Right ventricle myocardium superior (tissue), 1 donor: ENCODE results near the gene IL1RAP. TPM values are rescaled to one million over a fixed set of nuclear protein-coding genes. Genes with fewer than 3 reads are reported as not detected.
"Not testable (repeated sequence)": the region's sequence is repeated elsewhere in the genome, so short reads cannot be mapped to it uniquely, and the experiment has no call there.

Experiments used
- ATAC-seq: fragments of 200-7000 bp; cut with Tn5 transposase; one replicate; pipeline ENCODE4 v1.9.1; 2020; ENCODE audit warnings: mild to moderate bottlenecking; ENCODE audit not compliant: poor library complexity
- DNase-seq: peaks from one replicate; pipeline ENCODE4 v3.0.0-alpha.2; 2020
- intact Hi-C: fragments of 100-400 bp; cut with DNase I; formaldehyde crosslinking; loops from one replicate; pipeline ENCODE4 v1.11.2; 2022
- long read RNA-seq: library from polyadenylated mRNA; unstranded; transcript quantifications from one replicate; pipeline ENCODE4 v2.0.0, GENCODE V29; 2021
- total RNA-seq: library from RNA; stranded (reverse); fragmentation: NEBNext Ultra II Directional; extraction: Animal tissue kit (Norgen Biotek cat#: 25700); gene quantifications from one replicate; pipeline ENCODE4 v1.2.1, GENCODE V29; 2021
- donor health status: DM: no; HTN: yes; CAD: no; lungs with severe emphysema.

The IL1RAP gene, protein sequence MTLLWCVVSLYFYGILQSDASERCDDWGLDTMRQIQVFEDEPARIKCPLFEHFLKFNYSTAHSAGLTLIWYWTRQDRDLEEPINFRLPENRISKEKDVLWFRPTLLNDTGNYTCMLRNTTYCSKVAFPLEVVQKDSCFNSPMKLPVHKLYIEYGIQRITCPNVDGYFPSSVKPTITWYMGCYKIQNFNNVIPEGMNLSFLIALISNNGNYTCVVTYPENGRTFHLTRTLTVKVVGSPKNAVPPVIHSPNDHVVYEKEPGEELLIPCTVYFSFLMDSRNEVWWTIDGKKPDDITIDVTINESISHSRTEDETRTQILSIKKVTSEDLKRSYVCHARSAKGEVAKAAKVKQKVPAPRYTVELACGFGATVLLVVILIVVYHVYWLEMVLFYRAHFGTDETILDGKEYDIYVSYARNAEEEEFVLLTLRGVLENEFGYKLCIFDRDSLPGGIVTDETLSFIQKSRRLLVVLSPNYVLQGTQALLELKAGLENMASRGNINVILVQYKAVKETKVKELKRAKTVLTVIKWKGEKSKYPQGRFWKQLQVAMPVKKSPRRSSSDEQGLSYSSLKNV
- 4.1 TPM for total RNA-seq
- long read RNA-seq, full-length matches to known transcripts = 1 of 1 reads
- long read RNA-seq, partial matches to known transcripts = 0 of 1 reads
- long read RNA-seq, other reads (novel, unspliced or antisense) = 0 of 1 reads

DNA sequence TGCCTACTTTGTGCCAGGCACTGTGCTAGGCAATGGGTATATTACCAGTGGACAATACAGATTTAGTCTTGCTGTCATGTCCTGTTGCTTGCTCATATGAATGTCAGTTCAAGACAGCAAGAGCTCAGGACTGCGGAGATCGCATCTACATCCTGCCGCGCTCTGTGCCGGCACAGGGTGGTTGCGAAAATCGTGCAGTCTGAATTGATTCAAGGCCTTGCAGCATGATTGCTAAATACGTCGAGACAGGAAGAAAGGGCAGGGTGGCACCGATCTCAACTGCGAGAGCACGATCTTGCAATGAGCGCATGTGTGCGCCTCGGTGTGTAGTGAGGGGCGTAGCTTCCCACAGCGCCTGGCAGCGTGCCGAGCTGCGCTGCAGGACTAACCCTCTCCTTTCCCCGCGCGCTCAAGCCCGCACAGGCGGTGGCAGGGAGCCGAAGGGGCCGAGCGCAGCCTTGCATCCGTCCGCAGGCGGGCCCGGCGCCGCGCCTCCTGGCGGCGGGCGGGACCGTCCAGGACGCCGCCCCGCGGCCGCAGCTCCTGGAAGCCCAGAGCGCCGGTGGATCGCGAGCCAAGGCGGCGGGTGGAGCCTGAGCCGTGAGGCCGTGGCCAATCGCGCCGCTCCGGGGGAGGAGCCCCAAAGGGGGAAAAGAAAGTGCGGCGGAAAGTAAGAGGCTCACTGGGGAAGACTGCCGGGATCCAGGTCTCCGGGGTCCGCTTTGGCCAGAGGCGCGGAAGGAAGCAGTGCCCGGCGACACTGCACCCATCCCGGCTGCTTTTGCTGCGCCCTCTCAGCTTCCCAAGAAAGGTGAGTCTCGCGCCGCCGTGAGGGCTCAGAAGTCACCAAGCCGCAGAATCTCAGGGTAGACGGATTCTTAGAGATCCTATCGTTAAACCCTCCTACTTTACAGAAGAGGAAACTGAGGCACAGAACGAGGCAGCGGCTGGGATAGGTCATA lies at the start of gene IL1RAP:
TSS of gene IL1RAP (plus strand) at position 677 of the 962 bp plus-strand sequence. CDS start 50,205 bp downstream, outside the sequence.
- peak; percentile 95 for DNase-seq
- intact Hi-C loops = no loop called here
- ATAC-seq = peak; percentile 98

DNA sequence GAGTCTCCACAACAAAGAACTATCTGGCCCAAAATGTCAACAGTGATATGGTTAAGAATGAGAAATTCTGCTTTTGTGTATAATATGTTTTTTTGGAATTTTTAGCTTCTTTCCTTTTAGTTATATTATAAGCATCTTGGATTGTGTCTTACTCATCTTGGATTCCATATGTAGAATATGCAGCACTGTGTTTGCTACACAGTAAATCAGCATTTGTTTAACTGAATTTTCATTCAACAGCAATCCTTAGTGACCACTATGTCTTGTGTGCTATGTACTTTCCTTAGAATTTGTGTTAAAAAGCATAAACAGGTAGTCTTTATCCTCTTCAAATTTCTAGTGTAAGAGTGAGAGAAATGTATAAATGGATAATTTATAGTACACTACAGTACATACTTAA lies 46.0 kb upstream of the IL1RAP start:
- intact Hi-C loops = no loop called here
- ATAC-seq (no peak), DNase-seq (no peak)

DNA sequence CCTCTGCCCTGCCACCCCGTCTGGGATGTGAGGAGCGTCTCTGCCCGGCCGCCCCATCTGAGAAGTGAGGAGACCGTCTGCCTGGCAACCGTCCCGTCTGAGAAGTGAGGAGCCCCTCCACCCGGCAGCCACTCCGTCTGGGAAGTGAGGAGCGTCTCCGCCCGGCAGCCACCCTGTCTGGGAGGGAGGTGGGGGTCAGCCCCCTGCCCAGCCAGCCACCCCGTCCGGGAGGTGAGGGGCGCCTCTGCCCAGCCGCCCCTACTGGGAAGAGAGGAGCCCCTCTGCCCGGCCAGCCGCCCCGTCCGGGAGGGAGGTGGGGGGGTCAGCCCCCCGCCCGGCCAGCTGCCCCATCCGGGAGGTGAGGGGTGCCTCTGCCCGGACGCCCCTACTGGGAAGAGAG lies 40.6 kb upstream of the IL1RAP start:
- ATAC-seq, DNase-seq, intact Hi-C loops: not testable (repeated sequence)

DNA sequence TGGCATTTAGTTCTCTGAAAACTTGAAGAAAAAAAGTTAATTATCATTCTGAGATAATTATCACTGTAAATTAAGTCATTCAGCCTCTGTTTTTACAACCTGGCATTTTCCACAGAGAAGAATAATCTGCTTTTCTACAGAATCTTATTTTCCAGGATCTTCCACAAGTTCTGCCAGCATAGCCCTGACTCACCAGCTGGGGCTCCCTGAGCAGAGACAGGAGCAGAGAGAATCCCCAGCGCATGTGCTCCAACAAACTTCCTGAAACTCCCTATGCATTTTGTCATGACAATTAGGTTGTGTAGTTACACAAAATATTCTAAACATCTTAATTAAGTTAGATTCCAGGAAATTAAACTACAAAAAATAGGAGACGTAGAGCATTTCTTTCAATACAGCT lies 32.1 kb upstream of the IL1RAP start:
- intact Hi-C loops = no loop called here
- ATAC-seq (no peak), DNase-seq (no peak)

DNA sequence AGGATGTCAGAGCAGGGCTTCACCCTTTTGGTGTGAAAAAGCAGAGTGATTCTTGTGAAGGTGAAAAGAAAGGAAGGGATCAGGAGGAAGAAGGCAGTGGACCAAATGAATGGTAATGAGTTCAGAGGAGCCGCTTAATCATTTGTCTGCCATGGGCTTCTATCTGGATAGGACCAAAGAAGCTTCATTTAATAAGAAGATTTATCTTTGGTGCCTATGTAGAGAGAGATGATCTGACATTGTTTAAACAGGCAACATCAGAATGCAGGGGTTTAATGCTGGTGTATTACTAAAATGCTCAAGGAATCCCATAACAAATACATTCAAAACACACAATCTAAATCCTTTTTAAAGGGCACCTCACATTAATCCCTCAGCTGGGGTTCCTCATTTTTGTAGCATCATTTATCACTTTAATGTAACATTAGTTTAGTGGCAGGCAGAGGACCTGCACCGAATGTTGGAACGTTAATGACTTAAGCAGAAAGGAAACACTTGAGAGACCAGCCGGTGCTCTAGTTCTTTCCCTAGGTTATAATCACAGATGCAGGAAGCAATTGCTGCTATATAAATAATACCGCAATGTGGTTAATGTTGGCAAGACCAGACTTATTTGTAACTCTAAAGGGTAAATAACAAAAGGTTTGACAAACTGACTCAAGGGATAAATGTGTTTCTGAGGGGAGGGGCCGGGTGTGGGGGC lies 27.9 kb upstream of the IL1RAP start:
- ATAC-seq (peak; percentile 34), DNase-seq (no peak)
- intact Hi-C loops = no loop called here

DNA sequence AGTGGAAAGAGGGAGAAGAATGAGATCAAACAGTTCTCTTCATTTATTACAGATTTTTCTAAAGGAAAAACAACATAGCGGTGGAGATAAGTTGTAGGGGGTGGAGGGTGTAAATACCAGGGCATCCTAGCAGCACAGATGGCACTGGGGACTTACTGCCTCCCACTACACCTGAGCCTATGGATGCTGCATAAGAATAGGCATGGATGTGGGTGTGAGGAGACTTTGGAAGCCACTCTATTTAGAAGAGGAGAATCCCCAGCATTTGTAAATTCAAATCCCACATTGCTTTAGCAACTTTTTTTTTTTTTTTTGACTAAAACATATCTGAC lies 27.4 kb upstream of the IL1RAP start:
- ATAC-seq = no peak
- intact Hi-C loops = no loop called here
- DNase-seq = no peak

DNA sequence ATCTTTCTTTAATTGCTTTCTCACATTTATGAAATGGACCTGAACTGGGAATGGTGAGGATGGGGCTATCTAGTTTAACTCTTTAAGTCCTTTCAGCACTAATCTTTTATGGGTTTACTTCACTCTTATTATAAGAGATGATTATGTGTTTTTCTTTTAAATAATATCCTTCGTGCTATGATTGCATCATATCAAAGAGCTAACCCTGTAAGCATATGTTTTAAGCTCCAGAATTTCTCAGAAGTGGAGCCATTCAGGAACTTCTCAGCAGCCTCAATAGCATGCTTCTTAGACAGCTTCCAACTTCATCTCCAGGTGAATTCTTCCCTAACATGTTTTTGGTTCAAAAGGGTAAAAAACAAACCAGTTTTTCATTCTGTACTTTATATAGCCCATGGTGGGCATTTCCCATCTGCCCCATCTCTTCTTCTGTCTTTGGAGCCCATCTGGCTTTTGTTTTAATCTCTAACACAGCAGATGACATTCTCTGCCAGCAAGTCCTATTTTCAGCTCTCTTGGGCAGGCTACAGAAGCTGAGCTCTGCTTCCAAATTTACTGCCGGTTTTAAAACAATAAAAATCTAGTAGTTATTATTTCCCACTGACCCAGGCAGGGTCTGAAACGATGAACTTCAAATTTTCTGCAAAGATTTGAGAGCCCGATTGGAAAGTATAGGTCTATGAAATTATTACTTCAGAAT lies 26.8 kb upstream of the IL1RAP start:
- ATAC-seq (peak; percentile 57), DNase-seq (no peak)
- intact Hi-C loops = no loop called here

DNA sequence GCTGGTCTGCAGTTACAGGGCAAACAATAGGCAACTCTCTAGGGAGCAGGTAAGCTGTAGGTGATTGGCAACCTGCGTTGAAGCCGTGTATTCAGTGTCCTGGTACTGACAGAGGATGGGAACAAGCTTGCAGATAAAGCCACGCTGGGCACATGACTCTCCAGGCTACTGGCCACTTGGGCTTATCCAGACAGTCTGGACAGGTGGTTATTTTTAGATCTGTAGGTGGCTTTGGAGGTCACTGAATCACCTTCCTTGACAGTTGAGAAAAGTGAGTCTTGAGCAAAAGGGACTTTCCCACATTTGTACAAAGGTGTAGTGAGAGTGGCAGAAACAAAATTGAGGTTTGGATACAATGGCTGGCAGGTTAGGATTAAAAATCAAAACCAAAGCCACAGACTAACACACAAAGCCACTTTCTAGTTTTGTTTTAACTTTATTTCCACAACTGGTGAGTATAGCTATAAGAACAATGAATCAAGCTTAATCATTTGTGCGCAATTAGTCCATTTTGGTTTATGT lies 22.3 kb upstream of the IL1RAP start:
- DNase-seq = peak; percentile 50
- intact Hi-C loops = no loop called here
- peak; percentile 85 for ATAC-seq

DNA sequence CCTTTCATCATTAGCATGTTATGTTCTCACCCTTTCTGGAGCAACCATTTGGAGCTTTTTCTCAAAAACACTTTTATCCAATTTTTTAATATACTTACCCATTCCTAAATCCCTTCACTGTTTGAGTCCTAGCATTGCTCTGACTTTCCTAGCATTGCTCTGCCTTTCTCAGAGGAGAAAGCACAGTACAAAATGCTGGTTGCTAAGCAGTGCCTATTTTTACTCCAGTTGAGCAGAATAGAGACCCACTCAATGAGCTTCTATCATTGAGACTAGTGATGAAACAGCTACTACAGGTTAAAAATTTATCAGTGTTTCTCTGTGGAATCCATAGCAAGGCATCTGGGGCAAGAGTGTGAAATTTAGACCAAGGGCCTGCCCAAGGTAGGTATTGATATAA lies 21.8 kb upstream of the IL1RAP start:
- intact Hi-C loops = no loop called here
- no peak for DNase-seq
- peak; percentile 73 for ATAC-seq

DNA sequence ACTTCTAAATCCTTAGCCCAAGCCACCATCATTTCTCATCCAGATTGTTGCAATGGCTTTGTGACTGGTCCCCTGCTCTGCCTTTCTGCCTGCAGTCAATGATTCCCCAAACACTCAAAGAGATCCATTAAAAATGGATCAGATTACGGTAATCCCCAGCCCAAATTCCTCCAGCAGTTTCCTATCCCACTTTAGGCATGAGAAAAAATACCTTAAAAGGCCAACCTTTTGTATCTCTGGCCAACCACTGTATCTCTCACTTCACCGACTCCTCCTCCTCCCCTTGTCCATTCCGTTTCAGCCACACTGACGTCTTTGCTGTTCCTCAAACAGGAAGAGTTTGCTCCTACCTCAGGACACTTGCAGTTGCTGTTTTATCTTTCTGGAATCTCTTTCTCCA lies 20.9 kb upstream of the IL1RAP start:
- DNase-seq (no peak), ATAC-seq (no peak)
- intact Hi-C loops = no loop called here

DNA sequence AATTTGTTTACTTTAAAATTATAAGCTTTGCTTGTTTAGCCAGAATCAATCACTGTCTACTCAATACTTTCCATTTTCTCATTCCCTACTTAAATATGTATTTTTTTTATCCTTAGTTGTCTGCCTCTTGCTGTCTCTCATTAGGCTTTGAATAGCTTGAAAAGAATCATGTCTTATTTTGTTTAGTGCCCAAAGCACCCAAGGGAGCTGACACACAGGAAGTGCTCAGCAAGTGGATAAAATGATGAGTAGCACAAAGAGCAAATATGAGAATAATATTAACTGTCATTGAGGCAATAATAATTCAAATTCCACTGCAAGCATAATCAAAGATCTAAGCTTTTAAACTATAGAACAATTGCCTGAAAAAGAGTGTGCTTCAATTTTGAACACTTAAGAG lies 19.0 kb upstream of the IL1RAP start:
- no peak for DNase-seq

DNA sequence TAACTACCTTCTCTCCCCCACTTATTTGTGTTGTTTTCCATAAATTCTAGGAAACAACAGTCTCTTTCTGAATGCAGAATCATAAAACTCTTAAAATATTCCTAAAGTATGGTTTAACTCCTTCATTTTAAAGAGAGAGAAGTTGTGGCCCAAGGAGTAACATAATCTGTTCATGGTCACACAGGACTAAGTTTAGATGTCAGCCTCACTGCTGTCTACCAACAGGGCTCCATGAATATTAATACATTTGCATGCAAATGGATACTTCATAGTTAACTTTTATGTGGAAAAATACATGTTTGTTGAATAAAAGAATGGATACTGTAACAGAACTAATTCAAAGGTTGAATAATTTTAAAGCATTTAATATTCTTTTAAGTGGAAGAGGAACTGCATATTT lies 18.5 kb upstream of the IL1RAP start:
- intact Hi-C loops = no loop called here
- no peak for ATAC-seq
- DNase-seq = no peak

More for the DNA sequence above, 19.0 kb upstream of the IL1RAP start:
- intact Hi-C loops = no loop called here
- no peak for ATAC-seq

DNA sequence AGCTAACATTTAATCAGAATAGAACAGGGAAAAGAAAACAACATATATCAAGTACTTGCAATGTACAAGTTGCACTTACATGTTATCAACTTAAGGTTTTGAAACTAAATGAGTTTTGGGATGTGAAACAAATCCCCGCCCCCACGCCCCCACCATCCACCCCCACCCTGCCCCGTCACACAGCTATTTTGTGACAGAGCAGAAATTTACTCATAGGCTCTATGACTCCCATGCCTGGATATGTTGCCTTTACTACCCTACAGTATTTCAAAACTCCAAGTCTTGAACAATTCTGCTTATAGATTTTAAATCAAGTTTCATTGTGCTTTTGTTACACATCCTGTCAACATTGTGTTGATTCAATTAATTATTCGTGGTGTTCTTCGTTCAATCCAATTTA lies 18.1 kb upstream of the IL1RAP start:
- ATAC-seq (no peak), DNase-seq (no peak)
- intact Hi-C loops = no loop called here

DNA sequence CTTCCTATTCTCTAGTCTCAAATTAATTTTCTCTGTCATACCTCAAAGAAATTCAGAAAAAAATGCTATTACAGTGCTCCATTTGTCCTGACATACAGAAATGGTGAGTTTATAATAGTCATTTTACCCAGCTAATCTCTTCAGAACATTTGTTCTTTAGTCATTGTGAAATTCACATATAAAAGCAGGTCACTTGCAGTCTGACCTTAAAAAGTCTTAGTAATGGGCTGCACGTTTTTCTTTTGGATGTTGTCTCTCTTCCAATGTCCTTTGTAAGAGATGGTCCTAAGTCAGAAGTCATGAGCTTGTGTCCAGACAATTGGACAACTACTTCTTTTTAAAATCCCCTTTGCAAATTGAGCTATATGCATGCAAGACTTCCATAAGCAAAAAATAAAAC lies 17.0 kb upstream of the IL1RAP start:
- DNase-seq (no peak), ATAC-seq (no peak)
- intact Hi-C loops = no loop called here

DNA sequence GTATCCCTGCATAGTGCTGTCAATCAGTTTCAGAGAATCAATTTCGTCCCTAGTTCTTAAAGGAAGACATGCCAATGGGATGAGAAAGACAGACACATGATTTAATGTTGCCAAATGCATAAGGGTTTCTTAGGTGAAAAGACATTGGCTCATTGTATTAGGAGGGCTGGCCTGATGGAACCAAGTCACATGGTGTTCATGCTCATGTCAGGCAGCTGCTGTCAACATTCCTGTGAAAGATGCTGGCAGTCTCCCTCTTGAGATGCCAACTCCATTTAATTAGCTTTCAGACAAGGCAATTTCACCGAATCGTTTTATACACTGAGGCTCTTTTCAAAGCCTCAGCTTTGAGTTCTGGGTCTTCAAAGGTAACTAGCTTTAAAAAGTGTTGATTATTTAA lies 16.1 kb upstream of the IL1RAP start:
- peak; percentile 93 for ATAC-seq
- no peak for DNase-seq
- intact Hi-C loops = no loop called here

DNA sequence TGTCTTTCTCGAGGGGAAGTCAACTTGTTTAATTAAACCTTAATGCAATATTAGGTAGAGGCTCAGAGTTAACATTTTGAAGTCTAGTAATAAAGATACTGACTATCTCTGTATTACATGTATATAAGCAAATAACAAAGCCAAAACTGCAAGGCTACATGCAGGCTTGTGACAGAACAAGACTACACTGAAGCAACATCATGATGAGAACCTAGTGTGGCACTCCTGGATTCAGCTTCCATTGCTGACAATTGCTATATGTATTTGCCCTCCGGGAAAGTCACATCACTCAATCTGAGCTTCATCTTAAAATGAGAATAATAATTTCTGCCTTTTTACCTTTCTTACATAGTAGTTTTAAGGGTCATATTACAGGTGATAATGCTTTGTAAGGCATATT lies 15.6 kb upstream of the IL1RAP start:
- DNase-seq (no peak), ATAC-seq (peak; percentile 50)
- intact Hi-C loops = no loop called here

DNA sequence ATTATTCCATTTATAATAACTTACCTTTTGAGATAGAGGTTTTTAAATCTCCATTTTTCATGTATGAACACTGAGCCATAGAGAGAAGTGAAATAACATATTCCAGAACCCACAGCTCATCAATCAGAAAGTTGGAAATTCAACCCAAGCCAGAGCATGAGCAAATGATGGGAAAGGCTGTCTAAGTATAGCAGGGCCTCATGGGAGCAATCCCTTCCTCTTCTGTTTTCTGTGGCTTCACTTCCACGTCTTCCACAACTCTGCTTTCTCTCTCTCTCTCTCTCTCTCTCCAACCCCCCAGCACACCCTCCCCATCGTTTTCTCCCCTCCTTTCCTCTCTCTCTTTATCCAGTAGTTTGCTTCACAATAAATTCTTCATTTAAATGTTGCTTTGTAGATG lies 14.8 kb upstream of the IL1RAP start:
- intact Hi-C loops = no loop called here

DNA sequence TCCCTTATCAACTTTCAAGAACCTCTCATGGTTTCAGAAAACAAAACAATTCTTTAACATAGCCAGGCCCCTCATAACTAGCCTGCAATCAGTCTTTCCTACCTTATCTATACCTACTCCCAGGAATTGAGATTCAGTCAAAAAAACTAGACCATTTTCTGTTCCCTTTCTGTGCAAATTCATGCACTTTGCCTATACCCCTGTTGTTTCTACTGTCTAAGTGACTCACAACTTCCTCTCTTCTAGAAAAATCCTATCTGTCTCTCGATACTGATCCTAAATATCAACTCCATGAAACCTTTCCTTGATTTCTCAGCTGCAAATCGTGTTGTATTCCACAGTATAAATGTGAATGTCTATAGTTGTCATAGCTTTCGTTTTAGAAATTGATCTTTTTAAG lies 10.9 kb upstream of the IL1RAP start:
- no peak for ATAC-seq
- no peak for DNase-seq
- intact Hi-C loops = no loop called here

More for the DNA sequence above, 14.8 kb upstream of the IL1RAP start:
- DNase-seq = no peak
- ATAC-seq = no peak
